ENCODE data around the gene GAS6. TPM values are rescaled to one million over a fixed set of nuclear protein-coding genes. Genes with fewer than 3 reads are reported as not detected.
"Not testable (repeated sequence)": the region's sequence is repeated elsewhere in the genome, so short reads cannot be mapped to it uniquely, and the experiment has no call there.

Gene GAS6
- total RNA-seq, 4 donors from 2014 or later = 152 to 284 (median 169) TPM

GRCh38 chr13:113792886-113793717 is 70.8 kb downstream of the GAS6 start:
- peaks cover 4% of the 10 kb centered on the region for H3K27me3 ChIP-seq
- no peak overlapping the region for H3K4me3 ChIP-seq
- no peak overlapping the region for H3K27ac ChIP-seq
- DNase-seq = peak; percentile 25
- no peaks in the 10 kb centered on the region for H3K4me1 ChIP-seq
- no peaks in the 10 kb centered on the region for H3K36me3 ChIP-seq
- H3K9me3 ChIP-seq = no peaks in the 10 kb centered on the region
- in situ Hi-C loops (cut with MboI; ENCODE audit: low pct_ligation_motif_present in 1 of 4, low pct_unique_long_range_greater_than_20kb in 1 of 4, low sequenced_read_pairs in 3 of 4) (no loop called here), intact Hi-C loops (cut with DNase I; ENCODE audit: low total_unique reads) (no loop called here)
- TF ChIP-seq EP300 (IDR thresholded peaks at IDR 0.05; ENCODE audit: low read depth) (no peak), POLR2AphosphoS5 (IDR thresholded peaks at IDR 0.05) (no peak), POLR2A (IDR thresholded peaks at IDR 0.05) (no peak)
- TF ChIP-seq, protein P1, sequence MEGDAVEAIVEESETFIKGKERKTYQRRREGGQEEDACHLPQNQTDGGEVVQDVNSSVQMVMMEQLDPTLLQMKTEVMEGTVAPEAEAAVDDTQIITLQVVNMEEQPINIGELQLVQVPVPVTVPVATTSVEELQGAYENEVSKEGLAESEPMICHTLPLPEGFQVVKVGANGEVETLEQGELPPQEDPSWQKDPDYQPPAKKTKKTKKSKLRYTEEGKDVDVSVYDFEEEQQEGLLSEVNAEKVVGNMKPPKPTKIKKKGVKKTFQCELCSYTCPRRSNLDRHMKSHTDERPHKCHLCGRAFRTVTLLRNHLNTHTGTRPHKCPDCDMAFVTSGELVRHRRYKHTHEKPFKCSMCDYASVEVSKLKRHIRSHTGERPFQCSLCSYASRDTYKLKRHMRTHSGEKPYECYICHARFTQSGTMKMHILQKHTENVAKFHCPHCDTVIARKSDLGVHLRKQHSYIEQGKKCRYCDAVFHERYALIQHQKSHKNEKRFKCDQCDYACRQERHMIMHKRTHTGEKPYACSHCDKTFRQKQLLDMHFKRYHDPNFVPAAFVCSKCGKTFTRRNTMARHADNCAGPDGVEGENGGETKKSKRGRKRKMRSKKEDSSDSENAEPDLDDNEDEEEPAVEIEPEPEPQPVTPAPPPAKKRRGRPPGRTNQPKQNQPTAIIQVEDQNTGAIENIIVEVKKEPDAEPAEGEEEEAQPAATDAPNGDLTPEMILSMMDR (IDR thresholded peaks at IDR 0.05) = no peak
- WGBS, 2 donors (ENCODE audit: low coverage in 1 of 2) = 60 to 69% methylated on average over 4 to 33 of the region's 33 CpGs

- Histone ChIP-seq H3K27me3 (peaks cover 4% of the 10 kb centered on the region), H3K27ac (no peak overlapping the region), H3K36me3 (no peaks in the 10 kb centered on the region), H3K4me3 (no peak overlapping the region), H3K9me3 (no peaks in the 10 kb centered on the region), H3K4me1 (no peaks in the 10 kb centered on the region)
- in situ Hi-C loops (cut with MboI; ENCODE audit: low pct_ligation_motif_present in 1 of 4, low pct_unique_long_range_greater_than_20kb in 1 of 4, low sequenced_read_pairs in 3 of 4) (no loop called here), intact Hi-C loops (cut with DNase I; ENCODE audit: low total_unique reads) (no loop called here)
- no peak for DNase-seq
- TF ChIP-seq EP300 (IDR thresholded peaks at IDR 0.05; ENCODE audit: low read depth) (no peak), POLR2A (IDR thresholded peaks at IDR 0.05) (no peak), POLR2AphosphoS5 (IDR thresholded peaks at IDR 0.05) (no peak)
- TF ChIP-seq, protein P1 (IDR thresholded peaks at IDR 0.05) = no peak
- WGBS, 2 donors (ENCODE audit: low coverage in 1 of 2) = 63 to 81% methylated on average over 8 to 12 of the region's 12 CpGs
Measured at GRCh38 chr13:113792236-113792770, 71.6 kb downstream of the GAS6 start.

DNA sequence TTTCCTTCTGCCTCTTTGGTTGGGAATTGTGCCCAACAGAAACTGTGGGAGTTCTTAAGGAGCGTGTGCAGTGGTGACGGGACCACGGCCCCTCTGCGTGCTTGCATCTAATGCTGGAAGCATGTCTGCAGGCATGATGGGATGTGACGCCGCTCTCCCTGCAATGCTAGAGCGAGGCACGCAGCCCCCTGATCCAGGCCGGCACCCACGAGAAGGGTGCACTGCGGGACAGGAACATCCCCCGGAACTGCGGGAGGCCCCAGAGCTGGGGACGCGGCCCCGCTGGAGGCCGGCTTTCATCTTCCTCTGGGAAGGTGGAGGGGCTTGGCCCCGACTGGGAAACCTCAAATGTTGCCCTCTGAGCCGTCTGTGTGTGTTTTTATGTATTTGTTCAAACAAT is 72.1 kb downstream of the GAS6 start:
- TF ChIP-seq POLR2A (IDR thresholded peaks at IDR 0.05) = no peak
- TF ChIP-seq POLR2AphosphoS5 (IDR thresholded peaks at IDR 0.05) = no peak
- TF ChIP-seq, protein P1 (IDR thresholded peaks at IDR 0.05) = no peak
- TF ChIP-seq EP300 (IDR thresholded peaks at IDR 0.05; ENCODE audit: low read depth) = no peak
- Histone ChIP-seq H3K27me3 (peaks cover 4% of the 10 kb centered on the region), H3K4me3 (no peak overlapping the region), H3K9me3 (no peaks in the 10 kb centered on the region), H3K27ac (no peak overlapping the region), H3K36me3 (no peaks in the 10 kb centered on the region), H3K4me1 (no peaks in the 10 kb centered on the region)
- no peak for DNase-seq
- intact Hi-C loops (cut with DNase I; ENCODE audit: low total_unique reads) (no loop called here), in situ Hi-C loops (cut with MboI; ENCODE audit: low pct_ligation_motif_present in 1 of 4, low pct_unique_long_range_greater_than_20kb in 1 of 4, low sequenced_read_pairs in 3 of 4) (no loop called here)
- WGBS, 2 donors (ENCODE audit: low coverage in 1 of 2) = 80 to 86% methylated on average over 2 to 19 of the region's 19 CpGs

DNA sequence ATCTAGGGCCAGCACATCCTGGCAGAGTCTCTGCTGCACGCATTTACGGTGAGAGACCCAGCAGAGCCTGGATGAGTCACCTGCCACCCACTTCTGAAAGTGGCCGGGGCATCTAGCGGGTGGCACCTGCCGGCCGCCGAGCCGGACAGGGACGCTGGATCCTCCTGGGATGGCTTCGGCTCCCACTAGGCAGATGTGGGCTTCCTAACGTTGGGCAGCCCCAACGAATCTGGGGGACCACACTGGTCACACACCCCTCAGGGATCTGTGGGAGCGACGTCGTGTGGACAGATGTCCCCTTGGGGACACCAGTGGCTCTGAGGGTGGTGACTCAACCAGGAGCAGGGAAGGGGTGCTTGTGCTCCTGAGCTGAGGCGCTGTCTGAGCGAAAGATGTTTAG is 72.7 kb downstream of the GAS6 start:
- 91% methylated on average over 17 of the region's 17 CpGs; no CpG with 5 or more reads in 1 of the 2 donors for WGBS, 2 donors (ENCODE audit: low coverage in 1 of 2)
- Histone ChIP-seq H3K9me3 (no peaks in the 10 kb centered on the region), H3K36me3 (no peaks in the 10 kb centered on the region), H3K4me3 (no peak overlapping the region), H3K4me1 (no peaks in the 10 kb centered on the region), H3K27me3 (peaks cover 4% of the 10 kb centered on the region), H3K27ac (no peak overlapping the region)
- DNase-seq = no peak
- in situ Hi-C loops (cut with MboI; ENCODE audit: low pct_ligation_motif_present in 1 of 4, low pct_unique_long_range_greater_than_20kb in 1 of 4, low sequenced_read_pairs in 3 of 4) (no loop called here), intact Hi-C loops (cut with DNase I; ENCODE audit: low total_unique reads) (no loop called here)
- TF ChIP-seq, protein P1 (IDR thresholded peaks at IDR 0.05) = no peak
- TF ChIP-seq POLR2AphosphoS5 (IDR thresholded peaks at IDR 0.05) (no peak), POLR2A (IDR thresholded peaks at IDR 0.05) (no peak), EP300 (IDR thresholded peaks at IDR 0.05; ENCODE audit: low read depth) (no peak)

GRCh38 chr13:113789931-113790330 is 73.9 kb downstream of the GAS6 start:
- H3K27me3 ChIP-seq; H3K27ac ChIP-seq; H3K36me3 ChIP-seq; DNase-seq; in situ Hi-C loops (cut with MboI; ENCODE audit: low pct_ligation_motif_present in 1 of 4, low pct_unique_long_range_greater_than_20kb in 1 of 4, low sequenced_read_pairs in 3 of 4); H3K4me1 ChIP-seq; H3K9me3 ChIP-seq; H3K4me3 ChIP-seq: not testable (repeated sequence)
- intact Hi-C loops (cut with DNase I; ENCODE audit: low total_unique reads) = loop anchor here (2.0 kb wide), 1 partner anchor 71 kb away; no protein-coding TSS in a partner anchor
- 90% methylated on average over 6 of the region's 13 CpGs; no CpG with 5 or more reads in 1 of the 2 donors for WGBS, 2 donors (ENCODE audit: low coverage in 1 of 2)

All from transverse colon (tissue), 4 donors.